Ectodermal cell (in vitro differentiated cells): ENCODE measurements around the gene CD207.
"Not testable (repeated sequence)": the region's sequence is repeated elsewhere in the genome, so short reads cannot be mapped to it uniquely, and the experiment has no call there.

ENCODE experiments used
- H3K27ac ChIP-seq: 2 replicates; pipeline ENCODE4 v1.7.0; 2013; ENCODE audit warnings: mild to moderate bottlenecking, low read depth, low read length; ENCODE audit not compliant: insufficient read depth, poor library complexity, severe bottlenecking
- H3K27me3 ChIP-seq: 2 replicates; pipeline ENCODE4 v1.7.0; 2013; ENCODE audit warnings: mild to moderate bottlenecking, low read length; ENCODE audit not compliant: insufficient read depth, control insufficient read depth, poor library complexity, severe bottlenecking
- H3K36me3 ChIP-seq: one replicate; pipeline ENCODE4 v1.7.0; 2013; ENCODE audit warnings: low read length; ENCODE audit not compliant: control insufficient read depth, insufficient read depth
- H3K4me1 ChIP-seq: one replicate; pipeline ENCODE4 v1.7.0; 2013; ENCODE audit warnings: low read length; ENCODE audit not compliant: control insufficient read depth, insufficient read depth
- H3K4me3 ChIP-seq: 2 replicates; pipeline ENCODE4 v1.7.0; 2013; ENCODE audit warnings: low read depth, low read length, control low read depth; ENCODE audit not compliant: insufficient read depth
- H3K9me3 ChIP-seq: 2 replicates; pipeline ENCODE4 v1.7.0; 2013; ENCODE audit warnings: mild to moderate bottlenecking, low read length, moderate library complexity; ENCODE audit not compliant: control insufficient read depth
- whole genome bisulfite sequencing, 2 experiments: methylation state at CpG; one replicate each; pipeline ENCODE4 v1.1.7; 2013; ENCODE audit warnings: missing lambda C conversion rate in 2 of 2; 5-methylcytosine and 5-hydroxymethylcytosine counted together

Gene CD207

DNA sequence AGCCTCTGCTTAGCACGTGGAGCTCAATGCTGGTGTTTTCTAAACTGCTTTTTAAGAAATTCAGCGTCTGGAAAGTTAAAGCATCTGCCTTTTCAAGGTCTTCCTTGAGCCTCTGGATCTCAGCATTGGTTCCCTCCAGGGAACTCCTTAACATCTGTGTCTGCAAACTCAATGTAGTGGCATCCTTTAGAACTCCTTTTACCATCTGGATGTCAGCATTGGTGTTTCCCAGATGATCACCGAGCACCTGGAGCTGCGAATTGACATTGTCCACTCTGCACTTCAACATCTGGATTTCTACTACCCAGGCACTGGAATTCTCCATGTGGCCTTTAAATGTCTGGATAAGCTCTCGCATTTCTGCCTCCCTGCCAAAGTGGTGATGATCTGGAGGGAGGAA, 18.9 kb downstream of the CD207 start:
- no peak overlapping the region for H3K27ac ChIP-seq
- no peaks in the 10 kb centered on the region for H3K4me1 ChIP-seq
- 92 to 94% methylated on average over 5 of the region's 5 CpGs for WGBS, 2 experiments
- H3K9me3 ChIP-seq, result no peaks in the 10 kb centered on the region
- no peaks in the 10 kb centered on the region for H3K36me3 ChIP-seq
- H3K4me3 ChIP-seq, result no peak overlapping the region
- no peaks in the 10 kb centered on the region for H3K27me3 ChIP-seq

DNA sequence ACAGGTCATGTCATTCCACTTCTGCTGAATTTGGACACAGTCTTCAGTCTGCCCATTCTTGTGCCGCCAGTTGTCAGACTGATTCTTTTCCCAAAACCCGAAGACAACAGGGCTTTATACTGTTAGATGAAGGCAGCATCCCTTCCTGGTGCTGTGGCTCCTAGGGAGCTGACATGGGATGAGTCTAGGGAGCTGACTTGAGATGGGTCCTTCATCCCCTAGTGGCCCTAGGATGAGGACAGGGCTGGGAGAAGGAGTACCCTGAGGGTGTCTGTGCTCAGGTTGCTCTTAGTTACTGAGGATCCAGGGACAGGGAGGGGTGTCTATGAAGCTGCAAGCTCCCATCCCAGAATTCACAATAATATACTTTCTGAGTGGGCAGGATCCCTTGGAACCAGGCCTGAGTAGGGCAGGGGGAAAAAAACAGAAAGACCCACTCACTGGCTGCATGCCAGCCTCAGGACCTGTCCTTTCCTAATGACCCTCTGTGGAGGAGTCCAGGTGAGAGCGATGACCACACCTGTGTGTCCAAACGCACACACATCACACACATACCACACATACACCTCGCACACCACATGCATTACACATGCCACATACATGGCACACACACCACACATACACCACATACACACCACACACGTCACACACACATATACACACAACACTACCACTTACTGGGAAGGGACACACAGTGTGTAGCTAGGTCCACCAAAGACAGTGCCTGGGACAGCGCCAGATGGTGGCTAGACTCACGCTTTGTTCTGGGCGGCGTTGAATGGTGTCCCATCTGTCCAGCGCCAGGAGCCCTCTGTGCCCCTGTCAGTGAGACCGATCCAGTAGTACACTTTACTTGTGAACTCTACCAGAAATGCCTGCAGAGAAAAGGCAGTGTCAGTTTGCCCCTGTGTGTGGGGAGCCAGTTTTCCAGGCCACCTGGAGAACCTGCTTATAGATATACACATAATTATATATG, 26.3 kb downstream of the CD207 start:
- Histone ChIP-seq H3K4me3 (no peak overlapping the region), H3K9me3 (no peaks in the 10 kb centered on the region), H3K27ac (no peak overlapping the region), H3K27me3 (no peaks in the 10 kb centered on the region), H3K36me3 (no peaks in the 10 kb centered on the region), H3K4me1 (no peaks in the 10 kb centered on the region)
- WGBS, 2 experiments, result 92 to 95% methylated on average over 12 of the region's 12 CpGs

DNA sequence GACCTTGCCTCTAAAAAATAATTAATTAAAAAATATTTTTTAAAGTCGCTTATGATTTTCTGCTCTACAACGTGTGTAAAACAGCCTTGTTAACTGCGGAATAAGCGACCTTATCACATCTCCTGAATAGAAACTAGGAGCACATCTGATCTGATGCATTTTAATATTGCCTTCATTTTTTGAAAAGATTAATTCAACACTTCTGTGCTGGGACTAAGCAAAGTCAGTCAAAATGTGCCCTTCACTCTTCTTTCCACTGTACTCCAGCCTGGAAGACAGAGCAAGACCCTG, 27.8 kb downstream of the CD207 start:
- 97 to 98% methylated on average over 4 of the region's 4 CpGs for WGBS, 2 experiments
- Histone ChIP-seq H3K4me1 (no peaks in the 10 kb centered on the region), H3K36me3 (no peaks in the 10 kb centered on the region), H3K27me3 (no peaks in the 10 kb centered on the region), H3K4me3 (no peak overlapping the region), H3K27ac (no peak overlapping the region), H3K9me3 (no peaks in the 10 kb centered on the region)

DNA sequence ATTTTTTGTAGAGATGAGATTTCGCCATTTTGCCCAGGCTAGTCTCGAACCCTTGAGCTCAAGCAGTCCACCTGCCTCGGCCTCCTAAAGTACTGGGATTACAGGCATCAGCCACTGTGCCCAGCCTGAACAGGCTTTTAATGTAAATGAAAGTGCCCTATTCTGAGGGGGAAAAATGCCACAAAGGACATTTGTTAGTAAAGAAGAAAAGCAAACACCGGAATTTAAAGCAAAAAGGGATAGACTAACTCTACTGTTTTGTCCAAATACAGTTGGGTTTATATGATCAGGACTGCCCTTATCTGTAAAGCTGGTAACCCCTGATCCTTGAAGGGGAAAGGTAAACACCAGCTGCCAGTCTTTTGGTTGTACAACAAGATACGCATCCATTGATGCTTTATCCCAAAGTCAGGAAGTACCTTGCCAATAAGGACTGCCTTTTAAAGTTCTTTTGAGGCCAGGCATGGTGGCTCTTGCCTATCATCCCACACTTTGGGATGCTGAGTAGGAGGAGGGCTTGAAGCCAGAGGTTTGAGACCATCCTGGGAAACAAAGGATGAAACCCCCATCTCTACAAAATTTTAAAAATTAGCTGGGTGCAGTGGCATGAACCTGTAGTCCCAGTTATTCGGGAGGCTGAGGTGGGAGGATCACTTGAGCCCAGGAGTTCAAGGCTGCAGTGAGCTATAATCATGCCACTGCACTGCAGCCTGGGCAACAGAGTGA, 28.4 kb downstream of the CD207 start:
- Histone ChIP-seq H3K36me3 (no peaks in the 10 kb centered on the region), H3K4me1 (no peaks in the 10 kb centered on the region), H3K9me3 (no peaks in the 10 kb centered on the region), H3K27me3 (no peaks in the 10 kb centered on the region), H3K4me3 (no peak overlapping the region), H3K27ac (no peak overlapping the region)
- WGBS, 2 experiments, result 94 to 95% methylated on average over 6 of the region's 6 CpGs

DNA sequence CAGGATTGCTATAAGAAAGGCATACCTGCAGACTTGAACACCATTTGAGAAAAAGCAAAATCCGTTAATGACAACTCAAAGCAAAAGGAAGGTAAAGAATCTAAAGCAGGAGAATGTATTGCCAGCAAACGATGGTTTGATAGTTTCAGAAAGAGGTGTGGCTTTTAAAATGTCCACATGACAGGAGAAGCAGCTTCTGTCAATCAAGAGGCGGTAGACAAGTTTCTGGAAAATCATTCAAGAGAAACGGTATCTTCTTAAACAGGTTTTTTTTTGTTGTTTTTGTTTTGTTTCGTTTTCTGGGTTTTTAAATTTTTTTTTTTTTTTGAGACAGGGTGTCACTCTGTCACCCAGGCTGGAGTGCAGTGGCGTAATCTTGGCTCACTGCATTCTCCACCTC, 29.0 kb downstream of the CD207 start:
- Histone ChIP-seq H3K27ac (no peak overlapping the region), H3K4me1 (no peaks in the 10 kb centered on the region), H3K9me3 (no peaks in the 10 kb centered on the region), H3K27me3 (no peaks in the 10 kb centered on the region), H3K4me3 (no peak overlapping the region), H3K36me3 (no peaks in the 10 kb centered on the region)
- 87 to 92% methylated on average over 6 of the region's 6 CpGs for WGBS, 2 experiments

DNA sequence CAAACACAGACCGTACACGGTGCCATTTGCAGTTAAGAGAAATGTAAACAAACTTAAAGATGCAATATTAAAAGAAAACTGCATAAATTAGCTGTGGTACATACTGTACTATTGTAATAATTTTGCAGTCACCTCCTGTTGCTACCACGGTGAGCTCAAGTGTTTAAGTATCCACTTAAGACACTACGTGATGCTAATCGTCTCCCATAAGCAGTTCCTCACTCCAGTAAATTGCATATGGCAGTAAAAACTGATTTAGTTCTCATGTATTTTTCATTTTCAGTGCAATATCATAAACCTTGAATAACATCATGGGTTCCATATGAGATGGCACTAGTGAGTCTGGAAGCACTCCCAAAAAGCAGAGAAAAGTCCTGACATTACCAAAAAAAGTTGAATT, 29.6 kb downstream of the CD207 start:
- Histone ChIP-seq H3K4me1 (no peaks in the 10 kb centered on the region), H3K36me3 (no peaks in the 10 kb centered on the region), H3K9me3 (no peaks in the 10 kb centered on the region), H3K27me3 (no peaks in the 10 kb centered on the region), H3K4me3 (no peak overlapping the region), H3K27ac (no peak overlapping the region)
- 89 to 91% methylated on average over 3 to 4 of the region's 5 CpGs for WGBS, 2 experiments

DNA sequence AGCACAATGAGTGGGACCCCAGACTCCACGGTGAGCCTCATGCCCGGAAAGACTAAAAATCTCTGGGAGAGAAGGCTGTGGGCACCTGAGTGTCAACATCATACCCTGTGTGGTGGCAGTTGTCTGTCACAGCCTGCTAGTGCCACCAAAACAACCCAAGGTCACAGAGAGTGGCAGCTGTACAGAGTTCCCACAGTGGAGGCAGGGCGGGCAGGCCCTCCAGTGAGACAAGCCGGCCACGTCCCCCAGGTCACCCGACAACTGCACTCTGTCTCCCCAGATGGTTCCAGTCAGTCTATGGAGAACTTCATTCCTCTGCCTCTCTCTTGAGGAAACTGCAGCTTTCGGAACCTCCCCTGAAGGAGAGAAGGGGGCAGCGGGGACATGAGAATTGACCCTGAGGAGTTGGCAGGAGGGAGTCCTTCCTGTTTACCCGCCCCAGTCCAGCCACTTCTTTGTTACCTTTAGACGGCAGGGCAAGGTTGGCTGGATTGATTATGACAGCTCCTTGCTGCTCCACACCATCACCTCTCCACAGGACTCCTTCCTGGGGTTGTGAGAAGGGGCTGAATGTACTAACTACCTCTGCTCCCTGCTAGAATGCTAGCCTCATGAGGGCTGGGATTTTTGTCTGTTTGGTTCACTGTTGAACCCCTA, 33.9 kb downstream of the CD207 start:
- Histone ChIP-seq H3K27ac (no peak overlapping the region), H3K36me3 (no peaks in the 10 kb centered on the region), H3K4me1 (peaks cover 8% of the 10 kb centered on the region), H3K27me3 (no peaks in the 10 kb centered on the region), H3K4me3 (no peak overlapping the region), H3K9me3 (no peaks in the 10 kb centered on the region)
- WGBS, 2 experiments, result 79 to 82% methylated on average over 10 of the region's 10 CpGs

DNA sequence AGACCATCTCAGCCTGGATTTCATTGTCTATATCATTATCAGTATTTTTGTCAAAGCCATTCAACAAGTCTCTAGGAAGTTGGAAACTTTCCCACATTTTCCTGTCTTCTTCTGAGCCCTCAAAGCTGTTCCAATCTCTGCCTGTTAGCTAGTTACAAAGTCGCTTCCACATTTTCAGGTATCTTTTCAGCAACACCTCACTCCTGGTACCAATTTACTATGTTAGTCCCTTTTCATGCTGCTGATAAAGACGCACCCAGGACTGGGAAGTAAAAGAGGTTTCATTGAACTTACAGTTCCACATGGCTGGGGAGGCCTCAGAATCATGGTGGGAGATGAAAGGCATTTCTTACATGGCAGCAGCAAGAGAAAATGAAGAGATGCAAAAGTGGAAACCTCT, 35.9 kb downstream of the CD207 start:
- H3K9me3 ChIP-seq, result no peaks in the 10 kb centered on the region
- no peaks in the 10 kb centered on the region for H3K36me3 ChIP-seq
- H3K27ac ChIP-seq, result no peak overlapping the region
- H3K4me1 ChIP-seq, result peaks cover 19% of the 10 kb centered on the region
- WGBS, 2 experiments, result 90 to 91% methylated on average over 2 of the region's 2 CpGs
- H3K27me3 ChIP-seq, result no peaks in the 10 kb centered on the region
- H3K4me3 ChIP-seq, result no peak overlapping the region

DNA sequence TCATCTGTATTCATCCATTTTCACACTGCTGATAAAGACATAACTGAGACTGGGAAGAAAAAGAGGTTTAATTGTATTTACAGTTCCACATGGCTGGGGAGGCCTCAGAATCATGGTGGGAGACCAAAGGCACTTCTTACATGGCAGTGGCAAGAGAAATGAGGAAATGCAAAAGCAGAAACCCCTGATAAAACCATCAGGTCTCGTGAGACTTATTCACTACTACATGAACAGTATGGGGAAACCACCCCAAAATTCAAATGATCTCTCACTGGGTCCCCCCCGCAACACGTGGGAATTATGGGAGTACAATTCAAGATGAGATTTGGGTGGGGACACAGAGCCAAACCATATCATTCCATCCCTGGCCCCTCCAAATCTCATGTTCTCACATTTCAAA, 37.6 kb downstream of the CD207 start:
- Histone ChIP-seq H3K27me3 (peaks cover 11% of the 10 kb centered on the region), H3K4me1 (peaks cover 19% of the 10 kb centered on the region)
- 86 to 93% methylated on average over 3 of the region's 3 CpGs for WGBS, 2 experiments
- not testable (repeated sequence) for H3K36me3 ChIP-seq, H3K9me3 ChIP-seq, H3K4me3 ChIP-seq, H3K27ac ChIP-seq

DNA sequence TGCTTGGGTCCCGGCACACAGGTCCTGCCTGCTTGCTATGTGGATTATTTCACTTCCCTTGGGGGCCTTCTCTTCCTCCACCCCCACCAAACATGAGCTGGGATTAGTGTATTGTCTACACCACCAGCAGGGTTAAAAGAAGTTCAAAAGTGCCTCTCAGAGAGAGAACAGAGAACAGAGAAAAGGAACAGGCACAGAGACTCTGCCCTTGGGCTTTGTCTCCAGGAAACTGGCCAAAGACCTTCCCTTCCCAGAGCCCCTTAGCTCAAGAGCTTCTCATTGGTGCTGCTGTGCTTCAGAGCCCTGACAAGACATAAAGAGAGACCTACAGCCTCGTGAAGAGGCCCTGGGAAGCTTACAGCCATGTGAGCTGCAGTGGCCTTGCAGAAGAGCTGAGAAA, 38.1 kb downstream of the CD207 start:
- no peak overlapping the region for H3K4me3 ChIP-seq
- peaks cover 19% of the 10 kb centered on the region for H3K4me1 ChIP-seq
- peaks cover 15% of the 10 kb centered on the region for H3K27me3 ChIP-seq
- 69 to 72% methylated on average over 2 of the region's 2 CpGs for WGBS, 2 experiments
- H3K36me3 ChIP-seq, result no peaks in the 10 kb centered on the region
- no peaks in the 10 kb centered on the region for H3K9me3 ChIP-seq
- H3K27ac ChIP-seq, result no peak overlapping the region
